KOPT-K1 (cell line): ENCODE results near the gene CDCA3.

ENCODE experiments used
- H3K27ac ChIP-seq: fragments of 200-600 bp; sonication (generic); 2 replicates; pipeline ENCODE4 v1.5.1; 2016; ENCODE audit warnings: antibody characterized with exemption, mild to moderate bottlenecking, low read depth, low read length; ENCODE audit not compliant: poor library complexity, severe bottlenecking
- H3K36me3 ChIP-seq: fragments of 200-600 bp; sonication (generic); 2 replicates; pipeline ENCODE4 v1.5.1; 2017; ENCODE audit warnings: antibody characterized with exemption, mild to moderate bottlenecking, low read length, moderate library complexity; ENCODE audit not compliant: insufficient read depth
- H3K9me3 ChIP-seq: fragments of 200-600 bp; sonication (generic); 2 replicates; pipeline ENCODE4 v1.5.1; 2017; ENCODE audit warnings: antibody characterized with exemption, low read length, mild to moderate bottlenecking; ENCODE audit not compliant: insufficient read depth, poor library complexity, severe bottlenecking

CDCA3 gene

DNA sequence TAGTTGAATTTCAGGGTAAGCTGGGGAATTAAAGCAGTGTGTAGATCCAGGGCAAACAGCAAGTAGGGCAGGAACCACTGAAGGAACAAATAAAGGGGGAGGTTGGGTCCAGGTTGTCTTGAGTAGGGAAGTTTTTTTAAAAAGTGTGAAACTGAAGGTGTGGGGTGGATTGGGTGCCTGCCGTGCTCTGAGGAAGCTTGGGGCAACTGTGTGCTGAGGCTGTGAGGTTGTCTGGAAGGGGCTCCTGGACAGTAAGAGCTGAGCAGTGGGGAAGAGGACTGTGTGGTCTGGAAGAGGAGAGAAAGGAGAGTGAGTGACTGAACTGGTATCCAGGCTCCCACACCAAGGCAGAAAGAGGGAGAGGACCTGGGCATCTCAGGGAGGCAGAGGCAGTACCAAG is 40.3 kb downstream of the CDCA3 start:
- H3K9me3 ChIP-seq: no peaks in the 10 kb centered on the region
- no peaks in the 10 kb centered on the region for H3K36me3 ChIP-seq
- H3K27ac ChIP-seq: no peak overlapping the region

- Histone ChIP-seq H3K27ac (no peak overlapping the region), H3K9me3 (no peaks in the 10 kb centered on the region), H3K36me3 (no peaks in the 10 kb centered on the region; the same call in 1 of the 2 replicates)
Measured at GRCh38 chr12:6809056-6809455, 42.0 kb downstream of the CDCA3 start.

- Histone ChIP-seq H3K9me3 (no peaks in the 10 kb centered on the region), H3K36me3 (no peaks in the 10 kb centered on the region; the same call in 1 of the 2 replicates), H3K27ac (no peak overlapping the region)
Measured at GRCh38 chr12:6807170-6807569, 43.9 kb downstream of the CDCA3 start.

DNA sequence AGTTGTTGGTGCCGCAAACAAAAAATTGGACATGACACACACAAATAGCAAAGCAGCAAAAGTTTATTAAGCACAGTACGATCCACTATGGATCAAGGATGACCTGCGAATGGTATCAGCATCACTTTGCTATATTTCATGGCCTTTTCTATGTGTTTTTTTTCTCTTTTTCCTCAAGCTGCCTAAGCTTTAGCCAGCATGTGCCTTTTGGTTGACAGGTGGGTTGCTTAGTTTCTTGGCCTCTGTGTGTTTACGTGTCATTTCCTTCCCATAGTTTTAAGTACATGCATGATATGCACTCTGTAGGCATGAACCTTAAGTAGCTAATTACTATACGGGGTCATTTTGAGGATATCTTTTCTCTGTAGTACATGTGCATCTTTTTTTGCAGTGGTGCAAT is 51.9 kb downstream of the CDCA3 start:
- no peaks in the 10 kb centered on the region for H3K9me3 ChIP-seq
- no peak overlapping the region for H3K27ac ChIP-seq
- H3K36me3 ChIP-seq: no peaks in the 10 kb centered on the region; the same call in 1 of the 2 replicates
